ENCODE data around the gene VPS4B.
"Not testable (repeated sequence)": the region's sequence is repeated elsewhere in the genome, so short reads cannot be mapped to it uniquely, and the experiment has no call there.

Gene VPS4B

GRCh38 chr18:63460414-63460813 lies 38.1 kb upstream of the VPS4B start:
- no peak for DNase-seq (ENCODE audit: low read depth in 2 of 2)
- H3K4me3 ChIP-seq (replicated peaks in 1 of 2; ENCODE audit: low read depth in 2 of 2, low read length in 2 of 2): no peak overlapping the region
- TF ChIP-seq CTCF (IDR thresholded peaks at IDR 0.05; ENCODE audit: low read depth, low read length): no peak

- no peak for DNase-seq (ENCODE audit: low read depth in 2 of 2)
Observed at GRCh38 chr18:63457977-63458376, 35.7 kb upstream of the VPS4B start.

GRCh38 chr18:63454497-63454896 lies 32.2 kb upstream of the VPS4B start:
- TF ChIP-seq CTCF (IDR thresholded peaks at IDR 0.05; ENCODE audit: low read depth, low read length): no peak
- DNase-seq (ENCODE audit: low read depth in 2 of 2): peak in 1 of 2 donors; percentile 51
- H3K4me3 ChIP-seq (replicated peaks in 1 of 2; ENCODE audit: low read depth in 2 of 2, low read length in 2 of 2): no peak overlapping the region

More at GRCh38 chr18:63457977-63458376, 35.7 kb upstream of the VPS4B start:
- H3K4me3 ChIP-seq (replicated peaks in 1 of 2; ENCODE audit: low read depth in 2 of 2, low read length in 2 of 2): no peak overlapping the region
- TF ChIP-seq CTCF (IDR thresholded peaks at IDR 0.05; ENCODE audit: low read depth, low read length): no peak

GRCh38 chr18:63452751-63453150 lies 30.5 kb upstream of the VPS4B start:
- DNase-seq (ENCODE audit: low read depth in 2 of 2): not testable (repeated sequence)

GRCh38 chr18:63451799-63452660 lies 29.8 kb upstream of the VPS4B start:
- H3K4me3 ChIP-seq (replicated peaks in 1 of 2; ENCODE audit: low read depth in 2 of 2, low read length in 2 of 2): no peak overlapping the region
- TF ChIP-seq CTCF (IDR thresholded peaks at IDR 0.05; ENCODE audit: low read depth, low read length): no peak
- peak; percentile 66 to 80 for DNase-seq (ENCODE audit: low read depth in 2 of 2)

More at GRCh38 chr18:63452751-63453150, 30.5 kb upstream of the VPS4B start:
- H3K4me3 ChIP-seq (replicated peaks in 1 of 2; ENCODE audit: low read depth in 2 of 2, low read length in 2 of 2): not testable (repeated sequence)

- H3K4me3 ChIP-seq (replicated peaks in 1 of 2; ENCODE audit: low read depth in 2 of 2, low read length in 2 of 2): no peak overlapping the region
- DNase-seq (ENCODE audit: low read depth in 2 of 2): no peak
- no peak for TF ChIP-seq CTCF (IDR thresholded peaks at IDR 0.05; ENCODE audit: low read depth, low read length)
Observed at GRCh38 chr18:63449426-63449825, 27.1 kb upstream of the VPS4B start.

GRCh38 chr18:63447066-63447465 lies 24.8 kb upstream of the VPS4B start:
- H3K4me3 ChIP-seq (replicated peaks in 1 of 2; ENCODE audit: low read depth in 2 of 2, low read length in 2 of 2): no peak overlapping the region
- TF ChIP-seq CTCF (IDR thresholded peaks at IDR 0.05; ENCODE audit: low read depth, low read length): no peak
- no peak for DNase-seq (ENCODE audit: low read depth in 2 of 2)
